H1 (cell line): ENCODE data around the gene BRD1. TPM values are rescaled to one million over a fixed set of nuclear protein-coding genes. Genes with fewer than 3 reads are reported as not detected.

ENCODE experiments used
- CTCF ChIA-PET: fragments of 300-600 bp; sonication (Branson Sonifier 250); formaldehyde crosslinking; loops from one replicate; lab custom pipeline; 2021; ENCODE audit not compliant: partially characterized antibody; lab: Charles Lee
- POLR2A ChIA-PET: fragments of 300-600 bp; sonication (Branson Sonifier 250); formaldehyde crosslinking; loops from one replicate; lab custom pipeline; 2021; ENCODE audit warnings: inconsistent platforms; ENCODE audit not compliant: partially characterized antibody; lab: Charles Lee
- DNase-seq, 2 experiments: peaks; one replicate each; pipeline versions ENCODE4 v3.0.0 to v3.0.0-alpha.2; 2010 to 2022; ENCODE audit warnings: low spot score in 2 of 2, low read depth in 1 of 2, mixed read lengths in 1 of 2
- FAIRE-seq: peaks from 2 replicates; lab custom pipeline; 2011; peaks lifted over from hg19 to GRCh38; lab: Jason Lieb, UNC
- H2AFZ ChIP-seq: 2 replicates; pipeline ENCODE4 v1.8.1; 2012; ENCODE audit warnings: low read length, inconsistent platforms
- H2AK5ac ChIP-seq: 2 replicates; pipeline ENCODE4 v1.6.1; 2013; ENCODE audit warnings: low read depth, low read length
- H2BK120ac ChIP-seq: replicated peaks from 2 replicates; pipeline ENCODE3; 2013; ENCODE audit warnings: low read depth, low read length, inconsistent platforms
- H2BK12ac ChIP-seq: 2 replicates; pipeline ENCODE4 v1.6.1; 2013; ENCODE audit warnings: low read depth, low read length
- H2BK15ac ChIP-seq: 2 replicates; pipeline ENCODE4 v1.6.1; 2013; ENCODE audit warnings: low read length
- H2BK20ac ChIP-seq: 2 replicates; pipeline ENCODE4 v1.6.1; 2013; ENCODE audit warnings: low read length
- H2BK5ac ChIP-seq: 2 replicates; pipeline ENCODE4 v1.6.1; 2013; ENCODE audit warnings: low read depth, low read length
- H3K14ac ChIP-seq: 2 replicates; pipeline ENCODE4 v1.6.1; 2013; ENCODE audit warnings: inconsistent platforms; ENCODE audit not compliant: insufficient read length
- H3K18ac ChIP-seq: 2 replicates; pipeline ENCODE4 v1.6.1; 2013; ENCODE audit warnings: low read length; ENCODE audit errors: extremely low read depth
- H3K23ac ChIP-seq: 2 replicates; pipeline ENCODE4 v1.6.1; 2013; ENCODE audit warnings: inconsistent platforms; ENCODE audit not compliant: insufficient read length
- H3K23me2 ChIP-seq: 2 replicates; pipeline ENCODE4 v1.6.1; 2013; ENCODE audit warnings: low read depth, low read length
- H3K27ac ChIP-seq: 2 replicates; pipeline ENCODE4 v1.6.1; 2011; ENCODE audit warnings: low read depth, low read length, inconsistent platforms
- H3K27me3 ChIP-seq, 4 experiments: replicated peaks in 1 of 4; 1 replicate in 1 of 4; 2 replicates in 3 of 4; pipeline versions ENCODE4 v1.6.1 to v1.8.1; 2011 to 2013; ENCODE audit warnings: low read length in 3 of 4, mild to moderate bottlenecking in 3 of 4, inconsistent platforms in 2 of 4, mixed read lengths in 2 of 4, moderate library complexity in 1 of 4; ENCODE audit not compliant: control insufficient read depth in 3 of 4, insufficient read depth in 3 of 4; ENCODE audit errors: extremely low read depth in 1 of 4
- H3K36me3 ChIP-seq, 4 experiments: 2 replicates each; pipeline versions ENCODE4 v1.6.1 to v1.8.1; 2011 to 2013; ENCODE audit warnings: mild to moderate bottlenecking in 4 of 4, low read length in 3 of 4, moderate library complexity in 2 of 4, control low read depth in 1 of 4, inconsistent platforms in 1 of 4; ENCODE audit not compliant: insufficient read depth in 4 of 4, control insufficient read depth in 2 of 4
- H3K4ac ChIP-seq: replicated peaks from 2 replicates; pipeline ENCODE3; 2013; ENCODE audit warnings: low read length, low read depth, mixed read lengths, inconsistent platforms; ENCODE audit not compliant: insufficient read length
- H3K4me1 ChIP-seq, 4 experiments: replicated peaks in 1 of 4; 1 replicate in 1 of 4; 2 replicates in 3 of 4; pipeline versions ENCODE4 v1.6.1 to v1.8.1; 2011 to 2013; ENCODE audit warnings: low read length in 3 of 4, inconsistent platforms in 2 of 4, mixed read lengths in 1 of 4; ENCODE audit not compliant: insufficient read depth in 4 of 4, control insufficient read depth in 3 of 4
- H3K4me2 ChIP-seq, 2 experiments: 2 replicates each; pipeline versions ENCODE4 v1.6.1 to v1.8.1; 2011 to 2013; ENCODE audit warnings: low read depth in 2 of 2, low read length in 2 of 2, control low read depth in 1 of 2, inconsistent platforms in 1 of 2, mild to moderate bottlenecking in 1 of 2; ENCODE audit not compliant: insufficient read depth in 1 of 2
- H3K4me3 ChIP-seq, 4 experiments: fragments of 200-600, 300-600 bp in 1 of 4; sonication (generic), shearing (Covaris generic), sonication (Bioruptor Twin) in 1 of 4; 2 replicates each; pipeline versions ENCODE4 v1.5.1 to v1.8.1; 2011 to 2016; ENCODE audit warnings: low read length in 4 of 4, low read depth in 3 of 4, control low read depth in 2 of 4, inconsistent platforms in 2 of 4, mild to moderate bottlenecking in 2 of 4, mixed read lengths in 1 of 4, moderate library complexity in 1 of 4; ENCODE audit not compliant: insufficient read depth in 2 of 4; ENCODE audit errors: extremely low read depth in 1 of 4
- H3K56ac ChIP-seq: replicated peaks from 2 replicates; pipeline ENCODE3; 2013; ENCODE audit warnings: low read depth, mild to moderate bottlenecking, mixed read lengths, low read length, inconsistent platforms; ENCODE audit not compliant: insufficient read length
- H3K79me1 ChIP-seq: 2 replicates; pipeline ENCODE4 v1.6.1; 2013; ENCODE audit warnings: low read depth, low read length, control low read depth
- H3K79me2 ChIP-seq, 2 experiments: 2 replicates each; pipeline versions ENCODE4 v1.6.1 to v1.8.1; 2012 to 2013; ENCODE audit warnings: low read length in 2 of 2, mild to moderate bottlenecking in 2 of 2, inconsistent platforms in 1 of 2; ENCODE audit not compliant: insufficient read depth in 2 of 2, control insufficient read depth in 1 of 2
- H3K9ac ChIP-seq, 4 experiments: replicated peaks in 1 of 4; 1 replicate in 1 of 4; 2 replicates in 3 of 4; pipeline versions ENCODE4 v1.6.1 to v1.8.1; 2011 to 2013; ENCODE audit warnings: low read depth in 3 of 4, low read length in 3 of 4, control low read depth in 2 of 4, mild to moderate bottlenecking in 2 of 4, moderate library complexity in 2 of 4, inconsistent platforms in 1 of 4; ENCODE audit errors: extremely low read depth in 1 of 4
- H3K9me3 ChIP-seq, 2 experiments: 2 replicates each; pipeline versions ENCODE4 v1.6.1 to v1.8.1; 2012 to 2013; ENCODE audit warnings: mild to moderate bottlenecking in 2 of 2, moderate library complexity in 2 of 2, control low read depth in 1 of 2, inconsistent platforms in 1 of 2, low read depth in 1 of 2, low read length in 1 of 2, mixed read lengths in 1 of 2; ENCODE audit not compliant: insufficient read depth in 2 of 2
- H4K20me1 ChIP-seq, 2 experiments: replicated peaks in 1 of 2; 2 replicates each; pipeline versions ENCODE3 to v1.8.1; 2011 to 2013; ENCODE audit warnings: inconsistent platforms in 2 of 2, low read length in 2 of 2, mild to moderate bottlenecking in 1 of 2; ENCODE audit not compliant: insufficient read depth in 2 of 2, control insufficient read depth in 1 of 2
- H4K5ac ChIP-seq: 2 replicates; pipeline ENCODE4 v1.6.1; 2013; ENCODE audit warnings: low read length, low read depth, mixed read lengths, inconsistent platforms; ENCODE audit not compliant: insufficient read length
- H4K8ac ChIP-seq: 2 replicates; pipeline ENCODE4 v1.8.0; 2013; ENCODE audit warnings: mild to moderate bottlenecking, moderate library complexity, low read length, inconsistent platforms; ENCODE audit not compliant: insufficient read depth; ENCODE audit errors: extremely low read depth
- H4K91ac ChIP-seq: replicated peaks from 2 replicates; pipeline ENCODE3; 2013; ENCODE audit warnings: low read length, mixed read lengths, inconsistent platforms; ENCODE audit not compliant: insufficient read length
- BACH1 ChIP-seq: IDR thresholded peaks from 2 replicates; pipeline ENCODE4 v1.6.1; 2012; ENCODE audit warnings: low read length, improper control_type of control experiment
- WGBS, 2 experiments: shearing (Covaris generic) in 1 of 2; methylation state at CpG; one replicate each; pipeline versions ENCODE4 v1.1.6 to v1.1.7; 2013 to 2015; ENCODE audit warnings: low lambda C conversion rate in 2 of 2, mixed read lengths in 2 of 2, inconsistent platforms in 1 of 2, low coverage in 1 of 2, missing lambda C conversion rate in 1 of 2; ENCODE audit not compliant: insufficient replicate concordance in 2 of 2, insufficient coverage in 1 of 2, insufficient read length in 1 of 2; ENCODE audit errors: extremely low coverage in 1 of 2, missing lambda C conversion rate in 1 of 2; 5-methylcytosine and 5-hydroxymethylcytosine counted together
- polyA plus RNA-seq, 7 experiments: library from polyadenylated mRNA; depleted of rRNA in 3 of 7; stranded (reverse) in 5 of 7; unstranded in 2 of 7; fragments of >200 nt in 5 of 7; fragments of 200-250 nt in 2 of 7; gene quantifications; 1 replicate in 5 of 7; 2 replicates in 1 of 7; 4 replicates in 1 of 7; pipeline versions ENCODE4 v1.2.1 to v1.2.3, GENCODE V29; 2011 to 2013; ENCODE audit warnings: missing spikeins in 2 of 7, mixed read lengths in 2 of 7
- total RNA-seq: library from RNA; stranded (reverse); fragmentation: NEBNext Ultra II Directional; extraction: Animal tissue kit (Norgen Biotek cat#: 25700); gene quantifications from 2 replicates; pipeline ENCODE4 v1.2.1, GENCODE V29; 2021

The BRD1 gene
- total and polyA plus RNA-seq, 2 of the 8 experiments (the other 6 are each of a cell fraction or from before 2014, with no cell fraction given), result 6.8 to 34.0 TPM

DNA sequence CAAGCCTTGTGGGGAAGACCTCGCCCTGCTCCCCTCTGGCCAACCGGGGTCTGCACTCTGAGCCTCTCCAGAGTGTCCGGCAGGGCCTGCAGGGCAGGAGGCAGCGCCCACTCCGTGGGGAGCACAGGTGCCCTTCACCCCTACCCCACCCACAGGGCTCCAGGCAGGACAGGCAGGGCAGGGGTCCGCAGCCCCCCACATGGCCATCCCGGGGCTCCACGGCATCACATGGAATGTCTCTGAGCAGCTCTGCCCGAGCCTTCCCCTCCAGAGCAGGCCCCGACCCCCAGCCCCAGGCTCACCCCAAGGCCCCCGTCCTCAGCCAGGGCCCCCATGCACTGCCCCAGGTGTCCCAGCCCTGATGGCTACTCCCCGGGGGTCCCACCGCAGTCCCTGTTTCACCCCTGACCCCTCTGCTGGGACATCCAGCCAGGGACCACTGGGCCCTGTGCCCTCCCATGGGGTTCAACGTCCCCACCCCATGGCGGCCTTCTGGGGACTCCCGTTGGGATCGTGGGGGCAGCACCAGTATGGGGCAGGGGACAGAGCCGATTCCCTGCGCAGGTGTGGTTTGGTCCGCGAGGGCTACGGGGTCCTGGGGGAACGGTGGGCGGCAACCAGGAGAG is 77.7 kb downstream of the BRD1 start:
- FAIRE-seq, result no peak
- no peaks in the 10 kb centered on the region for H3K27me3 ChIP-seq
- H4K5ac ChIP-seq, result no peak overlapping the region
- H3K79me2 ChIP-seq, result no peaks in the 10 kb centered on the region
- no peak overlapping the region for H3K4me3 ChIP-seq
- H3K4me1 ChIP-seq, result peaks cover 0 to 5% (median 2%) of the 10 kb centered on the region in 4 experiments; a peak in 3 of 7 replicates
- H3K27ac ChIP-seq, result no peak overlapping the region
- H4K91ac ChIP-seq, result no peak overlapping the region
- H3K9me3 ChIP-seq, result peaks cover 3 to 9% of the 10 kb centered on the region in 2 experiments; a peak in 2 of 4 replicates
- no peaks in the 10 kb centered on the region for H3K79me1 ChIP-seq
- no peak overlapping the region for H3K4ac ChIP-seq
- no peaks in the 10 kb centered on the region for H3K36me3 ChIP-seq
- H4K20me1 ChIP-seq, result no peaks in the 10 kb centered on the region
- WGBS, 2 experiments, result 85% methylated on average over 21 of the region's 24 CpGs; no CpG with 5 or more reads in 1 of the 2 experiments
- no peak for TF ChIP-seq BACH1
- no peak overlapping the region for H3K14ac ChIP-seq
- no peak overlapping the region for H2AK5ac ChIP-seq
- H3K9ac ChIP-seq, result no peak overlapping the region
- no peak overlapping the region for H2BK15ac ChIP-seq
- no peak overlapping the region for H3K18ac ChIP-seq
- H2BK5ac ChIP-seq, result no peak overlapping the region
- H3K56ac ChIP-seq, result no peak overlapping the region
- no peak overlapping the region for H2BK120ac ChIP-seq
- POLR2A ChIA-PET, result interaction anchor here (0.7 kb wide), 1 partner anchor 10 kb away, joined by 3 read pairs; no protein-coding TSS in a partner anchor
- no peak overlapping the region for H2BK12ac ChIP-seq
- H2AFZ ChIP-seq, result no peak overlapping the region
- no peak for DNase-seq
- H3K23me2 ChIP-seq, result no peaks in the 10 kb centered on the region
- CTCF ChIA-PET, result interaction anchor here (1.0 to 1.2 kb wide), 2 partner anchors 14 to 18 kb away, joined by 3 to 4 read pairs; no protein-coding TSS in a partner anchor
- H2BK20ac ChIP-seq, result no peak overlapping the region
- H3K23ac ChIP-seq, result no peak overlapping the region
- H4K8ac ChIP-seq, result no peak overlapping the region
- no peak overlapping the region for H3K4me2 ChIP-seq
